ENCODE results near the gene ITGB4. TPM values are rescaled to one million over a fixed set of nuclear protein-coding genes. Genes with fewer than 3 reads are reported as not detected.

Gene ITGB4
- polyA plus RNA-seq, 1 donor = 48.4 TPM

DNA sequence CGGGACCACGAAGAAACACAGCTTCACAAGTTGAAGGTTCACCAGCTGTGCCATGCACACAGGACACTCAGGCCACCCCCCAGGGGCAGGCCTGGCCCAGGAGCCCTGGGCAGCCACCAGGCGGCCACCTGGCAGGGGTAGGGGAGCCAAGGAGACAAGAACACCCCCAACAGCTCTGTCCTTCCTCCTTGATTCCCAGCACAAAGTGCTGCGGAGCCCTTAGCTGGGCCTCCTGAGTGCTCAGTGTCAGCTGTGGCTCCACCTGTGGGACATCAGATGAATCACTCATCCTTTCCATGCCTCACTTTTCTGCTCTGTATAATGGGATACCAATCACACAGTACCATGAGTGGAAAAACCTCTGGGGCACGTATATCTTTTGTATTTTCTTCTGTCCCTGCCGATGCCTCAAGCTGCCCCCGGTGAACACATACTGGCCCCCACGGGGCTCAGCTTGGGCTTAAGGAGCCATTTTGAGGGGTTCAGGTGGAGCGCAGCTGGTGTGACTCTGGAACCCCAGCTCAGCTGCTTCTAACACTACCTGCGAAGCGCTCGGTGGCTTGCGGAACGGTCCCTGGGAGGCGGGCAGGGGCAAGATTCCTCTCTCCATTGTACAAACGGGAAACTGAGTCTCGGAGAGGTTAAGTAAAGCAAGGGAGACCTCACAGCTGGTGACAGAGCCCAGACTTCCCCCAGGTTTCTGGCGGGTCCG is 31.7 kb downstream of the ITGB4 start:
- no peak overlapping the region for H3K27ac ChIP-seq (ENCODE audit: low read length)
- H3K4me3 ChIP-seq (ENCODE audit: low read length) = peak overlapping the region; percentile 42
- peaks cover 52% of the 10 kb centered on the region for H3K36me3 ChIP-seq (ENCODE audit: control insufficient read depth, insufficient read depth, low read length)

DNA sequence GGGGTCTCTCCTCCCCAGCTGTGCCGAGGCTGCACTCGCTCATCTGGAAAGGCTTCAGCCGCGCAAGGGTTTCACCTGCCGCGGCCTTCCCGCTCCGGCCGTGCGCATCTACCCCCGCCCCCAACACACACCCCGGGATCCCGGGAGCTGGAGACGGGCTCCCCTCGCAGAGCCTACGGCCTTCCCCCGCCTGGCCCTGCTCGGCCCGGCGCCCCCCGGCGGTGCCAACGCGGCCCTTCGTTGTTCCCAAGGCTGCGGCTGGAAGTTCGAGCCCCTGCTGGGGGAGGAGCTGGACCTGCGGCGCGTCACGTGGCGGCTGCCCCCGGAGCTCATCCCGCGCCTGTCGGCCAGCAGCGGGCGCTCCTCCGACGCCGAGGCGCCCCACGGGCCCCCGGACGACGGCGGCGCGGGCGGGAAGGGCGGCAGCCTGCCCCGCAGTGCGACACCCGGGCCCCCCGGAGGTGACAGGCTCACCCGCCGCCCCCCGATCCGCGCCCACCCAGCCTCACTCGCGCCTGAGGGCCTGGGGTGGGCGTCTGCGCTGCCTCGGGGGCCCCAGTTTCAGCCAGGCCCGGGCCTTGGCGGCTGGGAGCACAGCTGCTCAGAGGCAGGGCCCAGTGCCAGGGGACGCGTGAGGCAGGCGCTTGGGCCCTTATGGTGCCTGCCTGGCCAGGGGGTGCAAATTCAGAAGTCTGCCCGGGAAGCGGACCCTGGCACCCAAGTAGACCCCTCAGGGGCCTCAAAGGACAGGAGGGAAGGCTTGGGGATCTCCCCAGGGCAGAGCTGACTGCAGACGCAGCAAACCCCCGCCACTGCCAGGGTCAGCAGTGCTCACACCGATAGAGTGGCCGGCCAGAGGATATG is 32.5 kb downstream of the ITGB4 start:
- WGBS (ENCODE audit: insufficient coverage, low lambda C conversion rate) = no CpG with 5 or more reads among the region's 76 CpGs
- Histone ChIP-seq H3K27me3 (ENCODE audit: control insufficient read depth, insufficient read depth, low read length) (no peaks in the 10 kb centered on the region), H3K27ac (ENCODE audit: low read length) (no peak overlapping the region), H3K9me3 (ENCODE audit: control insufficient read depth, low read depth, low read length) (no peaks in the 10 kb centered on the region), H3K36me3 (ENCODE audit: control insufficient read depth, insufficient read depth, low read length) (peaks cover 57% of the 10 kb centered on the region), H3K4me3 (ENCODE audit: low read length) (peak overlapping the region; percentile 42), H3K4me1 (ENCODE audit: control insufficient read depth, insufficient read depth, low read length) (peaks cover 24% of the 10 kb centered on the region)
- peak; percentile 62 to 82 for DNase-seq

More for the DNA sequence above, 31.7 kb downstream of the ITGB4 start:
- no peak for DNase-seq
- no peaks in the 10 kb centered on the region for H3K9me3 ChIP-seq (ENCODE audit: control insufficient read depth, low read depth, low read length)
- no CpG with 5 or more reads among the region's 19 CpGs for WGBS (ENCODE audit: insufficient coverage, low lambda C conversion rate)
- peaks cover 24% of the 10 kb centered on the region for H3K4me1 ChIP-seq (ENCODE audit: control insufficient read depth, insufficient read depth, low read length)
- no peaks in the 10 kb centered on the region for H3K27me3 ChIP-seq (ENCODE audit: control insufficient read depth, insufficient read depth, low read length)

DNA sequence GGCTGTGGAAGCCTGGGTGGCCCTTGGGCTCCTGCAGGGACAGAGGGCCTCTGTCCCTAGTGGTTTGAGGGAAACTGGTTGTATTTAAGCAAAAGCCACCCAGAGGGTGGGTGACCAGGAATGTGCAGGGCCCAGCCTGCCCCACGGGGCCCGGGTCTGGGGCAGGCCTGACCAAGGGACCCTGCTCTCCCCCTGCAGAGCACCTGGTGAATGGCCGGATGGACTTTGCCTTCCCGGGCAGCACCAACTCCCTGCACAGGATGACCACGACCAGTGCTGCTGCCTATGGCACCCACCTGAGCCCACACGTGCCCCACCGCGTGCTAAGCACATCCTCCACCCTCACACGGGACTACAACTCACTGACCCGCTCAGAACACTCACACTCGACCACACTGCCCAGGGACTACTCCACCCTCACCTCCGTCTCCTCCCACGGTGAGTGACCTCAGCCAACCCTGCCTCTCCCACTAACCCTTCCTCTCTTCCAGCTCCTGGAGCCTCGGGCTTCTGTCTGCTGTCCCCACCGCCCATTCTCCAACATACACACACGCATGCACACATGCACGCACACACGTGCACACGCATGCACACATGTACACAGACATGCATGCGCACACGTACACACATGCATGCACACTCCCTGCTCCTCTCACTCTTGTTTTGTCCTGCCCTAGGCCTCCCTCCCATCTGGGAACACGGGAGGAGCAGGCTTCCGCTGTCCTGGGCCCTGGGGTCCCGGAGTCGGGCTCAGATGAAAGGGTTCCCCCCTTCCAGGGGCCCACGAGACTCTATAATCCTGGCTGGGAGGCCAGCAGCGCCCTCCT is 33.3 kb downstream of the ITGB4 start:
- H3K27ac ChIP-seq (ENCODE audit: low read length) = no peak overlapping the region
- 62% methylated on average over 6 of the region's 27 CpGs for WGBS (ENCODE audit: insufficient coverage, low lambda C conversion rate)
- no peaks in the 10 kb centered on the region for H3K27me3 ChIP-seq (ENCODE audit: control insufficient read depth, insufficient read depth, low read length)
- H3K36me3 ChIP-seq (ENCODE audit: control insufficient read depth, insufficient read depth, low read length) = peaks cover 53% of the 10 kb centered on the region
- H3K4me1 ChIP-seq (ENCODE audit: control insufficient read depth, insufficient read depth, low read length) = peaks cover 24% of the 10 kb centered on the region
- peak in 1 of 2 donors; percentile 46 for DNase-seq
- H3K4me3 ChIP-seq (ENCODE audit: low read length) = no peak overlapping the region
- H3K9me3 ChIP-seq (ENCODE audit: control insufficient read depth, low read depth, low read length) = no peaks in the 10 kb centered on the region

DNA sequence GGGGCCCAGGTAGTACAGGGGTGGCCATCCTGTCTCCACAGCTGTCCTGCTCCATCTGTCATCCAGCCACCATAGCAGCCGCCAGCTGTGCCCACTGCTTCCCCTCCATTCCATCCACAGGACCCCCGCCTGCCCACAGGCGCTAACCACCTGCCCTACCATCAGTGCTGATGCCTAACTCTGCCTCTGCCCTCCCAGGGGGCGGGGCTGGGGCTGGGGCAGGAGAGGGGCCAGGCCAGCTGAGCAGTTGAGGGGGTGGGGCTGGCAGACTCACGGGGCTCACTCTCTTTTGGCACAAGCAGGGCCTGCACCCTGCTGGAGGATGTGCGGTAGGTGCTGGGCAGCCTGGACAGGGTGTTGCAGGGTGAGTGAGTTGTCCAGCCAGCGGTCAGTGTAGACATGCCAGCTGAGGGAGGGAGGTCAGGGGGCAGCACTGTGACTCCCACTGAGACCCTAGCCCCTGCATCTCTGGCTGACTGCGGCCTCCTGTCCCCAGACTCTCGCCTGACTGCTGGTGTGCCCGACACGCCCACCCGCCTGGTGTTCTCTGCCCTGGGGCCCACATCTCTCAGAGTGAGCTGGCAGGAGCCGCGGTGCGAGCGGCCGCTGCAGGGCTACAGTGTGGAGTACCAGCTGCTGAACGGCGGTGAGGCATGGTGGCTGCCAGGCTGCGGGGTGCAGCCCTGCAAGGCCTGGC is 34.1 kb downstream of the ITGB4 start:
- Histone ChIP-seq H3K4me3 (ENCODE audit: low read length) (no peak overlapping the region), H3K27ac (ENCODE audit: low read length) (no peak overlapping the region), H3K9me3 (ENCODE audit: control insufficient read depth, low read depth, low read length) (no peaks in the 10 kb centered on the region), H3K4me1 (ENCODE audit: control insufficient read depth, insufficient read depth, low read length) (peaks cover 24% of the 10 kb centered on the region), H3K36me3 (ENCODE audit: control insufficient read depth, insufficient read depth, low read length) (peaks cover 48% of the 10 kb centered on the region), H3K27me3 (ENCODE audit: control insufficient read depth, insufficient read depth, low read length) (no peaks in the 10 kb centered on the region)
- no CpG with 5 or more reads among the region's 20 CpGs for WGBS (ENCODE audit: insufficient coverage, low lambda C conversion rate)
- peak in 1 of 2 donors; percentile 64 for DNase-seq

DNA sequence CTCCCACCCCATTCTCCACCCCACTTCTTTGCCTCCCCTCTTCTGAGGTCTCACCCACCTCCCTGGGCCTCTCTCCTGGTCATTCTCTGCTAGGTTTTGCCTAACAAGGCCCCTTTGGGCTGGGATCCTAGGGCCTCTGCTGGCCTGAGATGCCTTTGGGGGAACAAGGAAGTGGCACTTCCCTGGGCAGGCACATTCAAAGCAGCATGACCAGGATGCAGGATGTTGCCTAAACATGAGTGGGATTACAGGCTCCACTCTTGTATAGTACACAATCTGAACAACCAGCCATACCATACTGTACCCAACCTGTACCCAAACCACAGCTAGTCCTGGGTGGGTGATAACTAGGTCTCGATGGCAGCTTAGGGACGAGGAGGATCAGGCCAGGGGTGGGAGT is 34.7 kb downstream of the ITGB4 start:
- no CpG with 5 or more reads among the region's 2 CpGs for WGBS (ENCODE audit: insufficient coverage, low lambda C conversion rate)
- Histone ChIP-seq H3K36me3 (ENCODE audit: control insufficient read depth, insufficient read depth, low read length) (peaks cover 42% of the 10 kb centered on the region), H3K4me1 (ENCODE audit: control insufficient read depth, insufficient read depth, low read length) (peaks cover 24% of the 10 kb centered on the region)

GRCh38 chr17:75756451-75757085 is 35.3 kb downstream of the ITGB4 start:
- H3K4me3 ChIP-seq (ENCODE audit: low read length) = no peak overlapping the region
- peaks cover 40% of the 10 kb centered on the region for H3K36me3 ChIP-seq (ENCODE audit: control insufficient read depth, insufficient read depth, low read length)
- H3K27ac ChIP-seq (ENCODE audit: low read length) = no peak overlapping the region
- no peaks in the 10 kb centered on the region for H3K27me3 ChIP-seq (ENCODE audit: control insufficient read depth, insufficient read depth, low read length)
- no peaks in the 10 kb centered on the region for H3K9me3 ChIP-seq (ENCODE audit: control insufficient read depth, low read depth, low read length)
- H3K4me1 ChIP-seq (ENCODE audit: control insufficient read depth, insufficient read depth, low read length) = peaks cover 24% of the 10 kb centered on the region
- no CpG with 5 or more reads among the region's 29 CpGs for WGBS (ENCODE audit: insufficient coverage, low lambda C conversion rate)
- no peak for DNase-seq

More for the DNA sequence above, 34.7 kb downstream of the ITGB4 start:
- no peaks in the 10 kb centered on the region for H3K9me3 ChIP-seq (ENCODE audit: control insufficient read depth, low read depth, low read length)
- no peak overlapping the region for H3K27ac ChIP-seq (ENCODE audit: low read length)
- no peak overlapping the region for H3K4me3 ChIP-seq (ENCODE audit: low read length)
- DNase-seq = no peak
- H3K27me3 ChIP-seq (ENCODE audit: control insufficient read depth, insufficient read depth, low read length) = no peaks in the 10 kb centered on the region

DNA sequence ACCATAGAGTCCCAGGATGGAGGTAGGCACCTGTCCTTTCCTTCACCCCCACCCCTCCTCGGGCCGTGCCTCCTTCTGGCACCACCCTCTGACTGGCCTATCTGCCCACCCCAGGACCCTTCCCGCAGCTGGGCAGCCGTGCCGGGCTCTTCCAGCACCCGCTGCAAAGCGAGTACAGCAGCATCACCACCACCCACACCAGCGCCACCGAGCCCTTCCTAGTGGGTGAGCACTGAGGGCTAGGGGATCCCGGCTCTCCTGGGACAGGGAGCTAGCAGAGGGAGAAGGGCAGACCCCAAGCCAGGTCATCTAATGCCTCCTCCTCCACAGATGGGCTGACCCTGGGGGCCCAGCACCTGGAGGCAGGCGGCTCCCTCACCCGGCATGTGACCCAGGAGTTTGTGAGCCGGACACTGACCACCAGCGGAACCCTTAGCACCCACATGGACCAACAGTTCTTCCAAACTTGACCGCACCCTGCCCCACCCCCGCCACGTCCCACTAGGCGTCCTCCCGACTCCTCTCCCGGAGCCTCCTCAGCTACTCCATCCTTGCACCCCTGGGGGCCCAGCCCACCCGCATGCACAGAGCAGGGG is 35.9 kb downstream of the ITGB4 start:
- peaks cover 24% of the 10 kb centered on the region for H3K4me1 ChIP-seq (ENCODE audit: control insufficient read depth, insufficient read depth, low read length)
- H3K9me3 ChIP-seq (ENCODE audit: control insufficient read depth, low read depth, low read length) = no peaks in the 10 kb centered on the region
- H3K27me3 ChIP-seq (ENCODE audit: control insufficient read depth, insufficient read depth, low read length) = no peaks in the 10 kb centered on the region
- no peak overlapping the region for H3K27ac ChIP-seq (ENCODE audit: low read length)
- H3K4me3 ChIP-seq (ENCODE audit: low read length) = no peak overlapping the region
- no peak for DNase-seq
- peaks cover 39% of the 10 kb centered on the region for H3K36me3 ChIP-seq (ENCODE audit: control insufficient read depth, insufficient read depth, low read length)
- no CpG with 5 or more reads among the region's 21 CpGs for WGBS (ENCODE audit: insufficient coverage, low lambda C conversion rate)

GRCh38 chr17:75758131-75758905 is 37.1 kb downstream of the ITGB4 start:
- no CpG with 5 or more reads among the region's 41 CpGs for WGBS (ENCODE audit: insufficient coverage, low lambda C conversion rate)
- H3K36me3 ChIP-seq (ENCODE audit: control insufficient read depth, insufficient read depth, low read length) = peaks cover 36% of the 10 kb centered on the region
- no peaks in the 10 kb centered on the region for H3K9me3 ChIP-seq (ENCODE audit: control insufficient read depth, low read depth, low read length)
- H3K4me1 ChIP-seq (ENCODE audit: control insufficient read depth, insufficient read depth, low read length) = peaks cover 24% of the 10 kb centered on the region
- DNase-seq = no peak
- no peak overlapping the region for H3K27ac ChIP-seq (ENCODE audit: low read length)
- no peaks in the 10 kb centered on the region for H3K27me3 ChIP-seq (ENCODE audit: control insufficient read depth, insufficient read depth, low read length)
- no peak overlapping the region for H3K4me3 ChIP-seq (ENCODE audit: low read length)

GRCh38 chr17:75759457-75759856 is 38.2 kb downstream of the ITGB4 start:
- H3K27ac ChIP-seq (ENCODE audit: low read length) = no peak overlapping the region
- peaks cover 36% of the 10 kb centered on the region for H3K36me3 ChIP-seq (ENCODE audit: control insufficient read depth, insufficient read depth, low read length)
- peaks cover 29% of the 10 kb centered on the region for H3K4me1 ChIP-seq (ENCODE audit: control insufficient read depth, insufficient read depth, low read length)
- H3K4me3 ChIP-seq (ENCODE audit: low read length) = no peak overlapping the region
- H3K27me3 ChIP-seq (ENCODE audit: control insufficient read depth, insufficient read depth, low read length) = no peaks in the 10 kb centered on the region
- no peaks in the 10 kb centered on the region for H3K9me3 ChIP-seq (ENCODE audit: control insufficient read depth, low read depth, low read length)
- WGBS (ENCODE audit: insufficient coverage, low lambda C conversion rate) = no CpG with 5 or more reads among the region's 3 CpGs
- no peak for DNase-seq

Data from large intestine (tissue), 3 donors.